PFSK-1 (cell line): ENCODE data around the gene TMIE.

Source experiments
- FOXP2 ChIP-seq: optimal IDR thresholded peaks from 2 replicates; pipeline ENCODE3; 2011; ENCODE audit warnings: borderline replicate concordance, control low read depth, inconsistent platforms; ENCODE audit not compliant: insufficient read depth; ENCODE audit errors: extremely low read length, extremely low read depth
- POLR2AphosphoS5 ChIP-seq: IDR thresholded peaks from 2 replicates; pipeline ENCODE4 v1.6.1; 2012; ENCODE audit warnings: low read depth, mild to moderate bottlenecking, control low read depth, low read length, moderate library complexity
- REST ChIP-seq, 2 experiments: IDR thresholded peaks; 2 replicates each; pipeline versions ENCODE4 v1.6.1 to v1.8.0; 2011 to 2012; ENCODE audit warnings: low read depth in 2 of 2, low read length in 2 of 2, control low read depth in 1 of 2, inconsistent platforms in 1 of 2, mild to moderate bottlenecking in 1 of 2, moderate library complexity in 1 of 2; ENCODE audit not compliant: insufficient read depth in 1 of 2
- SIN3A ChIP-seq: IDR thresholded peaks from 2 replicates; pipeline ENCODE4 v1.6.1; 2012; ENCODE audit warnings: mild to moderate bottlenecking, low read length, moderate library complexity, borderline replicate concordance; ENCODE audit not compliant: insufficient read depth
- TAF1 ChIP-seq: IDR thresholded peaks from 2 replicates; pipeline ENCODE4 v1.6.1; 2012; ENCODE audit warnings: low read length, control low read depth, borderline replicate concordance; ENCODE audit not compliant: insufficient read depth

DNA sequence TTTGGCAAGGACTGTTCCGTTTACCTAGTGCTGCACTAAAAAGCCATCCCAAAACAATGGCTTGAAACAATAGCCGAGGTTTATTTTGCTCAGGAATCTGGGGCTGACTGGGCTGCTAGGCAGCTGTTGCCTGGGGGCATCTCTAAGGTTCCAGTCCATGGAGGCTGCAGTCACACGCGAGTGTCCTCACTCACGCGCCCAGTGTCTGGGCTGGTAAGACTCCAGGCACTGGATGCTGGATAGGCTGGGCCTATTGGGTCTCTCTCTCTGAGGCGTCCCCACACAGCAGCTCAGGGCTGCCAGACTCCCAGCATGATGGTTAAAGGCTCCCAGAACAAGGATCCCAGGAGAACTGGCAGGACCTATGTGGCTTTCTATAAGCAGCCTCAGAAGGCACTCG, 41.9 kb upstream of the TMIE start:
- TF ChIP-seq POLR2AphosphoS5 (no peak), TAF1 (no peak), SIN3A (no peak), REST (IDR thresholded peaks at IDR 0.05; ENCODE audit: insufficient read depth in 1 of 2, low read depth in 2 of 2, low read length in 2 of 2) (no peak), FOXP2 (no peak)
